ENCODE data around the gene CROCC2.

DNA sequence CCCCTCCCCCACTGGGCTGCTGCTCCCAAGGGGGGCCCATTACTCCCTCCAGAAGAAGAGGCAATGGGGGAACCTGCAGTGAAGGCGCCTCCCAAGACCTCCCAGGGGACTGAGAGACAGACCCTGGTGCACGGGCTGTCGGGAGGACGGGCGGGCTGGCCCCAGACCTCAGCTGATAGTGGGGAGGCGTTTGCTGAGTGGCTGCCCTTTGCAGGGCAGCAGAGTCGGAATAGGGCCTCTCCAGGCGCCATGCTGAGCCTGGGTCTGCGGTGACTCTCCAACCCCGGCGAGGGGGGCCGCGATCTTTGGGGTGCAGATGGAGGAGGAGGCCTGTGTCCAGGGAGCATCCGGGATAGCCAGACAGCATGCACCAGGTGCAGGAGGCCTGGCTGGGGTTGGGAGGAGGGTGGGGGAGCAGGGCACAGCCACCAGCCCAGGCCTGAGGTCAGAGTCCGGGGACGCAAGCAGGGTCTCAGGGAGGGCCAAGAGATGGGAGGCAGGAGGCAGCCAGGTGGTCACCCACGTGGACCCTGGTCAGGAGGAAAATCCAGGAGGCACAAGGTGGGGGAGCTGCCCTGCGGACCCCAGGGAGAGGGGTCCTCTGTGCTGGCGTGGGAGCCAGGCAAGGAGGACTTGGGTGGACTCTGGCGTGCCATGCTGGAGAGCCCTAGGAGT, 11.0 kb downstream of the CROCC2 start:
- TF ChIP-seq CTCF (IDR thresholded peaks at IDR 0.05): no peak
- TF ChIP-seq POLR2A (IDR thresholded peaks at IDR 0.05): no peak
- no peak for TF ChIP-seq POLR2AphosphoS5 (IDR thresholded peaks at IDR 0.05)
- no peak for TF ChIP-seq EP300 (IDR thresholded peaks at IDR 0.05)
